Esophagus muscularis mucosa (tissue), 3 donors: ENCODE measurements around the gene MICU1.

Experiments used
- EP300 ChIP-seq: sonication (generic); formaldehyde crosslinking; IDR thresholded peaks from one replicate; pipeline ENCODE4 v1.6.1; 2017; ENCODE audit warnings: antibody characterized with exemption
- TF ChIP-seq, protein P1 (sequence below), 3 experiments: fragments of 200-600 bp in 2 of 3; fragments of 450-650 bp in 1 of 3; sonication (generic) in 2 of 3; IDR thresholded peaks; one replicate each; pipeline ENCODE4 v1.5.1; 2017 to 2019; ENCODE audit warnings: antibody characterized with exemption in 3 of 3, mild to moderate bottlenecking in 2 of 3, moderate library complexity in 1 of 3

DNA sequence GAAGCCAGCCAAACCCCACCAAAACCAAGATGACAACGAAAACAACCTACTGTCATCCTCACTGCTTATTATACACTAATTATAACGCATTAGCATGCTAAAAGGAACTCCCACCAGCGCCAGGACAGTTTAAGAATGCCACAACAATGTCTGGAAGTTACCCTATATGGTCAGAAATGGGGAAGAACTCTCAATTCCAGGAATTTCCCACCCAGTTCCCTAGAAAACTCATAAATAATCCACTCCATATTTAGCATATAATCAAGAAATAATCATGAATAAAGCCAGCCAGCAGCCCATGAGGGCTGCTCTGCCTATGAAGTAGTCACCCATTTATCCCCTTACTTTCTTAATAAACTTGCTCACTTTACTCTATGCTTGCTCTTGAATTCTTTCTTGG is 20.8 kb downstream of the MICU1 start:
- TF ChIP-seq, protein P1, sequence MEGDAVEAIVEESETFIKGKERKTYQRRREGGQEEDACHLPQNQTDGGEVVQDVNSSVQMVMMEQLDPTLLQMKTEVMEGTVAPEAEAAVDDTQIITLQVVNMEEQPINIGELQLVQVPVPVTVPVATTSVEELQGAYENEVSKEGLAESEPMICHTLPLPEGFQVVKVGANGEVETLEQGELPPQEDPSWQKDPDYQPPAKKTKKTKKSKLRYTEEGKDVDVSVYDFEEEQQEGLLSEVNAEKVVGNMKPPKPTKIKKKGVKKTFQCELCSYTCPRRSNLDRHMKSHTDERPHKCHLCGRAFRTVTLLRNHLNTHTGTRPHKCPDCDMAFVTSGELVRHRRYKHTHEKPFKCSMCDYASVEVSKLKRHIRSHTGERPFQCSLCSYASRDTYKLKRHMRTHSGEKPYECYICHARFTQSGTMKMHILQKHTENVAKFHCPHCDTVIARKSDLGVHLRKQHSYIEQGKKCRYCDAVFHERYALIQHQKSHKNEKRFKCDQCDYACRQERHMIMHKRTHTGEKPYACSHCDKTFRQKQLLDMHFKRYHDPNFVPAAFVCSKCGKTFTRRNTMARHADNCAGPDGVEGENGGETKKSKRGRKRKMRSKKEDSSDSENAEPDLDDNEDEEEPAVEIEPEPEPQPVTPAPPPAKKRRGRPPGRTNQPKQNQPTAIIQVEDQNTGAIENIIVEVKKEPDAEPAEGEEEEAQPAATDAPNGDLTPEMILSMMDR (IDR thresholded peaks at IDR 0.05): no peak
- TF ChIP-seq EP300: no peak
